Ishikawa (cell line): ENCODE results near the gene CACNA1G.

ENCODE experiments used
- CEBPB ChIP-seq: IDR thresholded peaks from 2 replicates; pipeline ENCODE4 v1.6.1; 2012
- CREB1 ChIP-seq: IDR thresholded peaks from 2 replicates; pipeline ENCODE4 v1.6.1; 2012; ENCODE audit warnings: low read depth
- EGR1 ChIP-seq: IDR thresholded peaks from 2 replicates; pipeline ENCODE4 v1.6.1; 2012
- EP300 ChIP-seq: IDR thresholded peaks from 2 replicates; pipeline ENCODE4 v1.6.1; 2012; ENCODE audit warnings: borderline replicate concordance
- FOXM1 ChIP-seq: IDR thresholded peaks from 2 replicates; pipeline ENCODE4 v1.6.1; 2012; ENCODE audit warnings: low read depth, borderline replicate concordance
- NFIC ChIP-seq: IDR thresholded peaks from 2 replicates; pipeline ENCODE4 v1.6.1; 2012
- RAD21 ChIP-seq: IDR thresholded peaks from 2 replicates; pipeline ENCODE4 v1.6.1; 2012; ENCODE audit warnings: low read depth
- TAF1 ChIP-seq: IDR thresholded peaks from 2 replicates; pipeline ENCODE4 v1.6.1; 2012; ENCODE audit warnings: low read depth, mild to moderate bottlenecking
- TCF12 ChIP-seq: IDR thresholded peaks from 2 replicates; pipeline ENCODE4 v1.6.1; 2012; ENCODE audit warnings: low read depth
- TEAD4 ChIP-seq: IDR thresholded peaks from 2 replicates; pipeline ENCODE4 v1.6.1; 2012
- YY1 ChIP-seq: IDR thresholded peaks from 2 replicates; pipeline ENCODE4 v1.6.1; 2012; ENCODE audit warnings: low read depth
- ZBTB7A ChIP-seq: IDR thresholded peaks from 2 replicates; pipeline ENCODE4 v1.6.1; 2012; ENCODE audit warnings: low read depth
- TF ChIP-seq, protein P1 (sequence below): IDR thresholded peaks from 2 replicates; pipeline ENCODE4 v1.6.1; 2012
- TF ChIP-seq, protein P2 (sequence below): IDR thresholded peaks from 2 replicates; pipeline ENCODE4 v1.6.1; 2012; ENCODE audit warnings: low read depth, mild to moderate bottlenecking
- TF ChIP-seq, protein P3 (sequence below): IDR thresholded peaks from 2 replicates; pipeline ENCODE4 v1.6.1; 2012

The CACNA1G gene

DNA sequence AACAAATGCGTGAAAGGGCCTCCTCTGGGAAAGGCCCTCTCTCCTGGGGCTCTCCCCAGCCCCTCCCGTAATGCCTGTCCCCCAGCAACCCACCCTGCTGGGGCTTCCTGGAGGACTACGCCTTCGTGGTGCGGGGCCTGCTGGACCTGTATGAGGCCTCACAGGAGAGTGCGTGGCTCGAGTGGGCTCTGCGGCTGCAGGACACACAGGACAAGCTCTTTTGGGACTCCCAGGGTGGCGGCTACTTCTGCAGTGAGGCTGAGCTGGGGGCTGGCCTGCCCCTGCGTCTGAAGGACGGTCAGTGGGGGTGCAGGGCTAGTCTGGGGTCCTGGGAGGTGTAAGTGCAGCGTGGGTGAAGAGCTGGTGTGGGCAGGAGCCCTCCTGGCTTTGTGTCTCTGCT lies 8.6 kb upstream of the CACNA1G start:
- TF ChIP-seq ZBTB7A (no peak), RAD21 (no peak), CREB1 (no peak), TAF1 (no peak), NFIC (no peak), TCF12 (no peak)

DNA sequence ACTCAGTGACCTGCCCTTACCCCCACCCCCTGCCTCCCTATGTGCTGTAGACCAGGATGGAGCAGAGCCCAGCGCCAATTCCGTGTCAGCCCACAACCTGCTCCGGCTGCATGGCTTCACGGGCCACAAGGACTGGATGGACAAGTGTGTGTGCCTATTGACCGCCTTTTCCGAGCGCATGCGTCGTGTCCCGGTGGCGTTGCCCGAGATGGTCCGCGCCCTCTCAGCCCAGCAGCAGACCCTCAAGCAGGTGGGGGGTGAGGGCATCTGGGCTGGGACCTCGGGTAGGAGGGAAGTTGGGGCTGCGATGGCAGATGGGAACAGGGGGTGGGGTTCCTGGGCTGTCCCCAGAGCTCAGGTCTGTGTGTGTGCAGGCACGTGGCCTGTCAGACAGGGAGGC lies 6.3 kb upstream of the CACNA1G start:
- no peak for TF ChIP-seq FOXM1
- TF ChIP-seq, protein P1, sequence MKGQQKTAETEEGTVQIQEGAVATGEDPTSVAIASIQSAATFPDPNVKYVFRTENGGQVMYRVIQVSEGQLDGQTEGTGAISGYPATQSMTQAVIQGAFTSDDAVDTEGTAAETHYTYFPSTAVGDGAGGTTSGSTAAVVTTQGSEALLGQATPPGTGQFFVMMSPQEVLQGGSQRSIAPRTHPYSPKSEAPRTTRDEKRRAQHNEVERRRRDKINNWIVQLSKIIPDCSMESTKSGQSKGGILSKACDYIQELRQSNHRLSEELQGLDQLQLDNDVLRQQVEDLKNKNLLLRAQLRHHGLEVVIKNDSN, result no peak
- TF ChIP-seq, protein P2, sequence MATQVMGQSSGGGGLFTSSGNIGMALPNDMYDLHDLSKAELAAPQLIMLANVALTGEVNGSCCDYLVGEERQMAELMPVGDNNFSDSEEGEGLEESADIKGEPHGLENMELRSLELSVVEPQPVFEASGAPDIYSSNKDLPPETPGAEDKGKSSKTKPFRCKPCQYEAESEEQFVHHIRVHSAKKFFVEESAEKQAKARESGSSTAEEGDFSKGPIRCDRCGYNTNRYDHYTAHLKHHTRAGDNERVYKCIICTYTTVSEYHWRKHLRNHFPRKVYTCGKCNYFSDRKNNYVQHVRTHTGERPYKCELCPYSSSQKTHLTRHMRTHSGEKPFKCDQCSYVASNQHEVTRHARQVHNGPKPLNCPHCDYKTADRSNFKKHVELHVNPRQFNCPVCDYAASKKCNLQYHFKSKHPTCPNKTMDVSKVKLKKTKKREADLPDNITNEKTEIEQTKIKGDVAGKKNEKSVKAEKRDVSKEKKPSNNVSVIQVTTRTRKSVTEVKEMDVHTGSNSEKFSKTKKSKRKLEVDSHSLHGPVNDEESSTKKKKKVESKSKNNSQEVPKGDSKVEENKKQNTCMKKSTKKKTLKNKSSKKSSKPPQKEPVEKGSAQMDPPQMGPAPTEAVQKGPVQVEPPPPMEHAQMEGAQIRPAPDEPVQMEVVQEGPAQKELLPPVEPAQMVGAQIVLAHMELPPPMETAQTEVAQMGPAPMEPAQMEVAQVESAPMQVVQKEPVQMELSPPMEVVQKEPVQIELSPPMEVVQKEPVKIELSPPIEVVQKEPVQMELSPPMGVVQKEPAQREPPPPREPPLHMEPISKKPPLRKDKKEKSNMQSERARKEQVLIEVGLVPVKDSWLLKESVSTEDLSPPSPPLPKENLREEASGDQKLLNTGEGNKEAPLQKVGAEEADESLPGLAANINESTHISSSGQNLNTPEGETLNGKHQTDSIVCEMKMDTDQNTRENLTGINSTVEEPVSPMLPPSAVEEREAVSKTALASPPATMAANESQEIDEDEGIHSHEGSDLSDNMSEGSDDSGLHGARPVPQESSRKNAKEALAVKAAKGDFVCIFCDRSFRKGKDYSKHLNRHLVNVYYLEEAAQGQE, result no peak
- no peak for TF ChIP-seq NFIC
- no peak for TF ChIP-seq TAF1
- no peak for TF ChIP-seq RAD21

- TF ChIP-seq NFIC, result peak; percentile 55
- TF ChIP-seq, protein P2, result no peak
Observed at GRCh38 chr17:50556803-50557202, 3.7 kb upstream of the CACNA1G start.

DNA sequence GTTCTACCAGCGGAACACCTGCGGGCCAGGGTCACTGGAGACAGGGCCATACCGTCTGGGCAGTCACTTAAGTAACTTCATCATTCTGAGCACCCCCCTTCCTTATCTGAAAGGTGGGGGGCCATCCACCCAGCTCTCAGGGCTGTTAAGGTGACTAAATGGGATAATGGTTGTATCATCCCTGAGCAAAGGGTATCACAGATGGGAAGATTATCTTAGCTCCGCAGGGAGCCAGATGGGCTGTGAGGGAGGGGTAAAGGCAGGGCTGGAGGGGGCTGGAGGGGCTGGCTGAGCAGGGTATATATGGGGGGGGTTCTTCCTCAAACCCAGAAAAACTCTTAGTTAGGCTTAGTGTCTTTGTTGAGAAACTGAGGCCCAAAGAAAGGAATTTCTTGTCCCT lies 2.9 kb upstream of the CACNA1G start:
- TF ChIP-seq RAD21 (no peak), TAF1 (no peak), EGR1 (no peak), TCF12 (no peak), EP300 (no peak), NFIC (no peak), CREB1 (no peak), YY1 (no peak), FOXM1 (no peak), CEBPB (no peak), ZBTB7A (no peak), TEAD4 (no peak)
- TF ChIP-seq, protein P3, sequence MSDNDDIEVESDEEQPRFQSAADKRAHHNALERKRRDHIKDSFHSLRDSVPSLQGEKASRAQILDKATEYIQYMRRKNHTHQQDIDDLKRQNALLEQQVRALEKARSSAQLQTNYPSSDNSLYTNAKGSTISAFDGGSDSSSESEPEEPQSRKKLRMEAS, result no peak
- TF ChIP-seq, protein P2, result no peak
- TF ChIP-seq, protein P1, result no peak

- TF ChIP-seq, protein P1, result no peak
- TF ChIP-seq ZBTB7A, result no peak
- TF ChIP-seq, protein P2, result no peak
Observed at GRCh38 chr17:50558091-50558490, 2.4 kb upstream of the CACNA1G start.
